ENCODE results near the gene DPP6. TPM values are rescaled to one million over a fixed set of nuclear protein-coding genes. Genes with fewer than 3 reads are reported as not detected.

Gene DPP6
- total RNA-seq, 2 experiments from 2014 or later: not detected

- no peaks in the 10 kb centered on the region for H3K4me1 ChIP-seq (ENCODE audit: insufficient read depth, low read length, poor library complexity, severe bottlenecking)
- no peak overlapping the region for H2AFZ ChIP-seq (ENCODE audit: low read length)
- H3K9me2 ChIP-seq (ENCODE audit: insufficient read depth, low read length): no peaks in the 10 kb centered on the region
- no peaks in the 10 kb centered on the region for H3K36me3 ChIP-seq (ENCODE audit: insufficient read depth, low read length)
- no TSS peak for BruUV-seq (replicated peaks)
- CTCF ChIA-PET (ENCODE audit: unreplicated experiment): no interaction called here
- H3K9me3 ChIP-seq (ENCODE audit: low read length): no peaks in the 10 kb centered on the region
- no peak for TF ChIP-seq EZH2phosphoT487 (IDR thresholded peaks at IDR 0.05; ENCODE audit: borderline replicate concordance, low read depth, low read length)
- H3K79me2 ChIP-seq (ENCODE audit: insufficient read depth, low read depth, low read length): no peaks in the 10 kb centered on the region
- no peak for DNase-seq (ENCODE audit: low spot score)
- no peak overlapping the region for H3K27ac ChIP-seq (ENCODE audit: low read depth, low read length, poor library complexity, severe bottlenecking)
- H4K20me1 ChIP-seq (ENCODE audit: insufficient read depth, low read length): no peaks in the 10 kb centered on the region
- POLR2A ChIA-PET: no interaction called here
- intact Hi-C loops (cut with micrococcal nuclease; ENCODE audit: unreplicated experiment): no loop called here
- H3K4me3 ChIP-seq (ENCODE audit: low read depth, low read length, poor library complexity, severe bottlenecking): no peak overlapping the region
- H3K4me2 ChIP-seq (ENCODE audit: low read length): no peak overlapping the region
Observed at GRCh38 chr7:154373956-154374355, 321.8 kb downstream of the DPP6 start.

- no peaks in the 10 kb centered on the region for H3K4me1 ChIP-seq (ENCODE audit: insufficient read depth, low read length, poor library complexity, severe bottlenecking)
- TF ChIP-seq CTCF (conservative IDR thresholded peaks at IDR 0.05; ENCODE audit: low read length) (no peak), EZH2phosphoT487 (IDR thresholded peaks at IDR 0.05; ENCODE audit: borderline replicate concordance, low read depth, low read length) (no peak)
- no peak for DNase-seq (ENCODE audit: low spot score)
- CTCF ChIA-PET (ENCODE audit: unreplicated experiment): no interaction called here
- no TSS peak for BruUV-seq (replicated peaks)
- no peak overlapping the region for H3K27ac ChIP-seq (ENCODE audit: low read depth, low read length, poor library complexity, severe bottlenecking)
- no peaks in the 10 kb centered on the region for H3K36me3 ChIP-seq (ENCODE audit: insufficient read depth, low read length)
- H3K79me2 ChIP-seq (ENCODE audit: insufficient read depth, low read depth, low read length): no peaks in the 10 kb centered on the region
- no peaks in the 10 kb centered on the region for H3K9me3 ChIP-seq (ENCODE audit: low read length)
- no peaks in the 10 kb centered on the region for H3K9me2 ChIP-seq (ENCODE audit: insufficient read depth, low read length)
- intact Hi-C loops (cut with micrococcal nuclease; ENCODE audit: unreplicated experiment): no loop called here
- POLR2A ChIA-PET: no interaction called here
- no peak overlapping the region for H3K4me3 ChIP-seq (ENCODE audit: low read depth, low read length, poor library complexity, severe bottlenecking)
- no peaks in the 10 kb centered on the region for H4K20me1 ChIP-seq (ENCODE audit: insufficient read depth, low read length)
- no peak overlapping the region for H2AFZ ChIP-seq (ENCODE audit: low read length)
- no peak overlapping the region for H3K4me2 ChIP-seq (ENCODE audit: low read length)
Observed at GRCh38 chr7:154375956-154376355, 323.8 kb downstream of the DPP6 start.

GRCh38 chr7:154380771-154381170 is 328.6 kb downstream of the DPP6 start:
- no peak for TF ChIP-seq CTCF (conservative IDR thresholded peaks at IDR 0.05; ENCODE audit: low read length)
- TF ChIP-seq EZH2phosphoT487 (IDR thresholded peaks at IDR 0.05; ENCODE audit: borderline replicate concordance, low read depth, low read length): no peak
- intact Hi-C loops (cut with micrococcal nuclease; ENCODE audit: unreplicated experiment): no loop called here
- no peaks in the 10 kb centered on the region for H3K9me2 ChIP-seq (ENCODE audit: insufficient read depth, low read length)
- no peaks in the 10 kb centered on the region for H4K20me1 ChIP-seq (ENCODE audit: insufficient read depth, low read length)
- H3K79me2 ChIP-seq (ENCODE audit: insufficient read depth, low read depth, low read length): no peaks in the 10 kb centered on the region
- BruUV-seq (replicated peaks): no TSS peak
- DNase-seq (ENCODE audit: low spot score): no peak
- no peak overlapping the region for H2AFZ ChIP-seq (ENCODE audit: low read length)
- ChIA-PET POLR2A (no interaction called here), CTCF (ENCODE audit: unreplicated experiment) (no interaction called here)
- H3K9me3 ChIP-seq (ENCODE audit: low read length): no peaks in the 10 kb centered on the region
- H3K27ac ChIP-seq (ENCODE audit: low read depth, low read length, poor library complexity, severe bottlenecking): no peak overlapping the region
- no peak overlapping the region for H3K4me3 ChIP-seq (ENCODE audit: low read depth, low read length, poor library complexity, severe bottlenecking)
- no peak overlapping the region for H3K4me2 ChIP-seq (ENCODE audit: low read length)
- no peaks in the 10 kb centered on the region for H3K36me3 ChIP-seq (ENCODE audit: insufficient read depth, low read length)
- H3K4me1 ChIP-seq (ENCODE audit: insufficient read depth, low read length, poor library complexity, severe bottlenecking): no peaks in the 10 kb centered on the region
